Measurements from ENCODE around the gene TTN.

TTN gene

DNA sequence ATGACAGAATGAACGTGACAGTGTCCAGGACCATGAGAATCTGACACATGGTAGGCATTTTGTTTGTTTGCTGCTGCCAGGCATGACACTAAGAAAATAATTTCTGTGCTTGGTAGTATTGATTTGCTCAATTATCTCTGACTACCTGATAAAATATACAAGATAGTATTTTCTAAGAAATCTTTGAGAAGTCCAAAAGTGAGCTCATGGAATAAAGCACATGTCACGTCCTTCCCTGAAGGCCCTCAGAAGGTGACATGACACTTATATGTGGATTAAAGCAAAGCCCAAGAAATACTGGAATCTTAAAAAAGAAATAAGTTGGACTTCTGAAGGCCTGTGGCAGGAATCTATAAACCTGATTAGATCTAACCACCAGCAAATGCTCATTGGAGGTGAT, 3.8 kb upstream of the TTN start:
- Histone ChIP-seq H3K9me3 (replicated peaks; ENCODE audit: low read length) (no peaks in the 10 kb centered on the region), H3K4me3 (ENCODE audit: low read length) (no peak overlapping the region), H3K4me2 (ENCODE audit: low read length) (no peak overlapping the region), H3K4me1 (ENCODE audit: control insufficient read depth, insufficient read depth, low read length) (no peaks in the 10 kb centered on the region), H3K9ac (ENCODE audit: low read depth, low read length) (no peak overlapping the region), H3K36me3 (ENCODE audit: insufficient read depth, low read length) (no peaks in the 10 kb centered on the region), H3K27me3 (ENCODE audit: control insufficient read depth, insufficient read depth, low read length) (no peaks in the 10 kb centered on the region)

DNA sequence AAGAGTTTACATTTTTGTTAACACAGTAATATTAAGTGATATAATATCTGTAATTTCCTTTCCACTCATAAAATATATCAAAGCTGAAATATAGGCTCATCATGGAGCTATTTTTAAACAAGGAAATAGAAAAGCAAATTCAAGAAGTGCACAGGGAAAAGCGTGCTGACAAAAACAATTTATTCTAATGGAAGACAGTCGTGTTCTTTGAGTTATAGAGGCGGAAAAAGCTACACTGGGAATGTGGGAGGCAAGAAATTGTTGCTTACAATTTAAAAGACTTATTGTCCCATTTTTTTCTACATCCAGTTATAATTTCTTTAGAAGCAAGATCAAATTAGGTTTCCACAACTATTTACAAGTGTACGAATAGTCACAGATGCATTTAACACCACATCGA, 3.2 kb upstream of the TTN start:
- Histone ChIP-seq H3K36me3 (ENCODE audit: insufficient read depth, low read length) (no peaks in the 10 kb centered on the region), H3K9ac (ENCODE audit: low read depth, low read length) (no peak overlapping the region), H3K4me2 (ENCODE audit: low read length) (no peak overlapping the region), H3K27me3 (ENCODE audit: control insufficient read depth, insufficient read depth, low read length) (no peaks in the 10 kb centered on the region), H3K4me1 (ENCODE audit: control insufficient read depth, insufficient read depth, low read length) (no peaks in the 10 kb centered on the region), H3K9me3 (replicated peaks; ENCODE audit: low read length) (no peaks in the 10 kb centered on the region), H3K4me3 (ENCODE audit: low read length) (no peak overlapping the region)

DNA sequence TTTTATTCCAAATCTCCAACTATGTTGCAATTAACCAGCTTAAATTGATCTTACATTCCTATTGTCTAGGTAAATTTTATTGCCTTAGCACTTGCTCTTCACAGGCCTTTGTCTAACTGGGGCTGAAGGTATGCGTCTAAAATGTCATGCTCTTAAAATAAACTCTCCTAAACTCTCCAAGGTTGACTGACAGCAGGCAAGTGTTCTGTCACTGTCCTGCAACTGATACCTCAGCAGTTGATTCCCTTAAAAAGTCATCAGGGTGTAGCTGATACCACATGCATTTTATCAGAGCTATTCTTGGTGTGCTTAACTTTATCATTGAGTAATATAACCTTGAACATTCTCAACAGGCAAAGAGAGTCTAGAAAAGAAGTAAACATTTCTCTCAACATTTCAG, 680 bp downstream of the TTN start:
- no peaks in the 10 kb centered on the region for H3K4me1 ChIP-seq (ENCODE audit: control insufficient read depth, insufficient read depth, low read length)
- H3K4me2 ChIP-seq (ENCODE audit: low read length): no peak overlapping the region
- no peaks in the 10 kb centered on the region for H3K9me3 ChIP-seq (replicated peaks; ENCODE audit: low read length)
- H3K27me3 ChIP-seq (ENCODE audit: control insufficient read depth, insufficient read depth, low read length): no peaks in the 10 kb centered on the region
- H3K36me3 ChIP-seq (ENCODE audit: insufficient read depth, low read length): no peaks in the 10 kb centered on the region
- no peak overlapping the region for H3K4me3 ChIP-seq (ENCODE audit: low read length)
- H3K9ac ChIP-seq (ENCODE audit: low read depth, low read length): no peak overlapping the region

DNA sequence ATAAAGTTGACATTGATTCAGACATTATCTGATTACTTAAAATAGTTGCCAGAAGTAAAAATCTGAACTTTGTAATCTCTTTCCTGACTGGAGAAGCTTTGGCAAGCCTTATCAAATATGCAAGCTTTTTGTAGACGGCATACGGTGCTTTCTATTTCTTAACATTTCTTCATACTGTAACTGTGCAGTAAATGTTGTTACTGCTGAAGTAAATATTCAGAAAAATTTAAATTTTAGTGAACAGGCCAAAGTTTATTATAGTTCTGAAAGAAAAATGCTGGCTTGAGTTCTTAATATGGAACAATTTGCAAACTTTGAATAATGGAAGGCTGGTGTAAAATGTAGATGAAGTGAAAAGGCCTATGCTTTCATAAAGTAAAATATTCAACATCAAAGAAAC, 1.8 kb downstream of the TTN start:
- Histone ChIP-seq H3K4me3 (ENCODE audit: low read length) (no peak overlapping the region), H3K4me2 (ENCODE audit: low read length) (no peak overlapping the region), H3K27me3 (ENCODE audit: control insufficient read depth, insufficient read depth, low read length) (no peaks in the 10 kb centered on the region), H3K9me3 (replicated peaks; ENCODE audit: low read length) (no peaks in the 10 kb centered on the region), H3K36me3 (ENCODE audit: insufficient read depth, low read length) (no peaks in the 10 kb centered on the region), H3K9ac (ENCODE audit: low read depth, low read length) (no peak overlapping the region), H3K4me1 (ENCODE audit: control insufficient read depth, insufficient read depth, low read length) (no peaks in the 10 kb centered on the region)

DNA sequence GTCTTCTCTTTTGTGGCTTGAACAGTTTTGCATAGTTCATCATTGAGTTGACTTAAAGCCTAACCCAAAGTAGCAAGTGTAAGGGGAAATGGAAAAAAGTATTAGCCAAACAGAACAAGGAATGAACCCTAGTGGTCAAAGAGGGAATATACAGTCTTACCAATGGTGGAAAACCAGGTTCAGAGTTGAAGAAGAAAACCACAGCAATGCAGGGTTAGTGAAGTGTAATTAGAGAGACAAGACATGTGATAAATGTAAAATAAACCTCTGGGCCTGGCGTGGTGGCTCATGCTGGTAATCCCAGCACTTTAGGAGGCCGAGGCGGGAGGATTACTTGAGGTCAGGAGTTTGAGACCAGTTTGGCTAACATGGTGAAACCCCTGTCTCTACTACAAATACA, 2.4 kb downstream of the TTN start:
- H3K9me3 ChIP-seq (replicated peaks; ENCODE audit: low read length): no peaks in the 10 kb centered on the region
- H3K4me1 ChIP-seq (ENCODE audit: control insufficient read depth, insufficient read depth, low read length): no peaks in the 10 kb centered on the region

DNA sequence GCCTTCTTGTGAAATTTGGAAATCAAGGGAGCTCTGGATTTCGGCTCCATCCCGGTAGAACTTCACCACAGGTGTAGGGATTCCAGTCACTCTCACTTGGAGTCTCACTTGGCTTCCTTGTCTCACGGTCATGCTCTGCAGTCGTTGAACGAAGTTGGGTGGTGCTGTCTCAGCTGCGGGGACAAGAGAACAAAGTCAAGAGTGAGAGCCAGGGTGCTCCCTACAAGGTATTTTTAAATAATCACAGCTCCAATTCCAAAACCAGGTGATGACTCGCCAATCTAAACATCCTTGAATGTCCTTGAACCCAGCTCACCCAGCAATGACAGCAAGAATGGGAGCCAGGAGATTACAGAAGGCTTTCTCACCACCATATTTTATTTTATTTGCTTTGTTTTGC, 6.7 kb downstream of the TTN start:
- Histone ChIP-seq H3K27me3 (ENCODE audit: control insufficient read depth, insufficient read depth, low read length) (no peaks in the 10 kb centered on the region), H3K9ac (ENCODE audit: low read depth, low read length) (no peak overlapping the region), H3K4me1 (ENCODE audit: control insufficient read depth, insufficient read depth, low read length) (no peaks in the 10 kb centered on the region), H3K4me2 (ENCODE audit: low read length) (no peak overlapping the region), H3K36me3 (ENCODE audit: insufficient read depth, low read length) (no peaks in the 10 kb centered on the region), H3K4me3 (ENCODE audit: low read length) (no peak overlapping the region), H3K9me3 (replicated peaks; ENCODE audit: low read length) (no peaks in the 10 kb centered on the region)

More for the DNA sequence above, 2.4 kb downstream of the TTN start:
- Histone ChIP-seq H3K4me3 (ENCODE audit: low read length) (no peak overlapping the region), H3K27me3 (ENCODE audit: control insufficient read depth, insufficient read depth, low read length) (no peaks in the 10 kb centered on the region), H3K9ac (ENCODE audit: low read depth, low read length) (no peak overlapping the region), H3K4me2 (ENCODE audit: low read length) (no peak overlapping the region), H3K36me3 (ENCODE audit: insufficient read depth, low read length) (no peaks in the 10 kb centered on the region)

DNA sequence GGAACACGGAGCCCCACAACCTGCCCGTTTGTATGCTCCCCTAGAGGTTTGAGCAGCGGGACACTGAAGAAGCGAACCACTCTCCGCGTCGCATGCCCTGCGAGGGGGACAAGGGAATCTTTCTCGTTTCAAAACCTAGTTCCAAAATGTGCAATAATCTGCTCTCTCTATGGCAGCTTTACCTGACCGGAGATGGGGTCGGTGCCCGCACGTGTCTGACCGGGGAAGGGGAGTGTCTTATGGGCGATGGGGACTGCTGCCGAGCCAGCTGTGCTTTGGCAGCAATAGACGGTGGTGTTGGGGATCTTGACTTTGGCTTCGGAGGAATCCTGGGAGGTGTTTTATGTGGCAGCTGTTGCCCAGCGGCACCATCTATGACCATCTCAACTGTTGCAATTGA, 7.9 kb downstream of the TTN start:
- Histone ChIP-seq H3K9me3 (replicated peaks; ENCODE audit: low read length) (no peaks in the 10 kb centered on the region), H3K9ac (ENCODE audit: low read depth, low read length) (no peak overlapping the region), H3K4me3 (ENCODE audit: low read length) (no peak overlapping the region), H3K4me1 (ENCODE audit: control insufficient read depth, insufficient read depth, low read length) (no peaks in the 10 kb centered on the region), H3K4me2 (ENCODE audit: low read length) (no peak overlapping the region), H3K36me3 (ENCODE audit: insufficient read depth, low read length) (no peaks in the 10 kb centered on the region), H3K27me3 (ENCODE audit: control insufficient read depth, insufficient read depth, low read length) (no peaks in the 10 kb centered on the region)

DNA sequence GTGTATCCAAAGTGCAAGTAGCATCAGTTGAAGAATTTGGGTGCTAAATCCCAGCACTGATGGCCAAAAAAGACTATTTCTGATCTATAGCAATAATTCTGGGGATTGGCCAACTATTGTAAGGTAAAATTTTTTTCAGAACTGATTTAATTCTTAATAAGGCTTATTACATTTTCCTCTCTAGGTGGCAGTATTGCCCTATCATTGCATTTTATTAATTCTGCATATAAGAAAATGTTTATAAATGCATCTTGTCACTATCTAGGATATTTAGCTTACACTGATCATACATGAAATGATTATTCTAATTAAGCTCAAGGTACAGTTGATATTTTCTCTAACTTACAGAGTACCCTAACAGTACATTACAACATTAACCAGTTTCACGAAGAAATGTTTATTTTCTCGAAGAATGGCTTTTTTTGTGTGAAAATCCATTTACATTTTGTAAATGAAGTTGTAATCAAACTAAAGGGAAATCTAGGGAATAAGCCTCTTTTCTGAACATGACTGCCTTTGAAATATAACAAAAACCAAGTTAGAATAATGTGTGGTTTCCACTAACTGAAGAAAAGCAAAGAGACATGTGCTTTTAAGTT, 11.0 kb downstream of the TTN start:
- Histone ChIP-seq H3K4me2 (ENCODE audit: low read length) (no peak overlapping the region), H3K4me3 (ENCODE audit: low read length) (no peak overlapping the region), H3K36me3 (ENCODE audit: insufficient read depth, low read length) (no peaks in the 10 kb centered on the region), H3K9ac (ENCODE audit: low read depth, low read length) (no peak overlapping the region), H3K4me1 (ENCODE audit: control insufficient read depth, insufficient read depth, low read length) (no peaks in the 10 kb centered on the region), H3K9me3 (replicated peaks; ENCODE audit: low read length) (no peaks in the 10 kb centered on the region), H3K27me3 (ENCODE audit: control insufficient read depth, insufficient read depth, low read length) (no peaks in the 10 kb centered on the region)

DNA sequence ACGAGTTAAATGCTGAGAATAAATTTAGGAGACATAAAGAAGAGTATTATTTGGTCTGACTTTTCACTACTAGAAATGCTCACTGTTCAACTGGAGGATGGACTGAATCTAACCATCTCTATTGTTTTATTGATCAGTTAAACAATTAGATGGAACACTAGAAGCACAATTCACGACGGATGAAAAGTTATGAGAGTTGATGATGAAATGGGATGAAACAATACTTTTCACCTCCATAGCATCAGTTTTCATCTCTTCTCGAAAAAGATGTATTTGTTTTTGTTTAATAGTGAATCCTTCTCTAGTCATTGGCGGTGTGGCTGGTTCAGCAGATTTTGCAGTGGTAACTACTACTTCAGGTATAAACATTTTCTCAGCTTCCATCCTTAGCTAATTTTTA, 19.3 kb downstream of the TTN start:
- H3K9ac ChIP-seq (ENCODE audit: low read depth, low read length): no peak overlapping the region
- no peak overlapping the region for H3K4me2 ChIP-seq (ENCODE audit: low read length)
- H3K27me3 ChIP-seq (ENCODE audit: control insufficient read depth, insufficient read depth, low read length): no peaks in the 10 kb centered on the region
- no peaks in the 10 kb centered on the region for H3K36me3 ChIP-seq (ENCODE audit: insufficient read depth, low read length)
- no peaks in the 10 kb centered on the region for H3K4me1 ChIP-seq (ENCODE audit: control insufficient read depth, insufficient read depth, low read length)
- H3K9me3 ChIP-seq (replicated peaks; ENCODE audit: low read length): no peaks in the 10 kb centered on the region
- H3K4me3 ChIP-seq (ENCODE audit: low read length): no peak overlapping the region

DNA sequence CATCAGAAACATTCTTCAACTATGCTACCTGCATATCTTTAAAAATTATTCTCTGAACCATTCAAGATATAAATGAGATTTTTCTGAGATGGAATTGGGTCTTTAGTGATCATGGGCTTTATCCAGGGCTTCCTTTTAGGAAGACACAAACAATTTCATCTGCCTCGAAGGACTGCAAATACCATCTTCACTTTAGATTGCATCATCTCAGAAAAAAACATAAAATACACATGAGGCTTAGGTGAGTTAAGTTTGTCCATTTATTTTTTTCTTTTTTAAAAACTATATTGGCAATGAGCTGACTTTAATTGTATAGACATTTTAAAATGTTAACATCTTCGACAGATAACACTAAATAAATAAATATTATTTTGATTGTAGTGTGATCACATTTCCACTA, 20.1 kb downstream of the TTN start:
- no peak overlapping the region for H3K4me3 ChIP-seq (ENCODE audit: low read length)
- no peaks in the 10 kb centered on the region for H3K9me3 ChIP-seq (replicated peaks; ENCODE audit: low read length)
- no peaks in the 10 kb centered on the region for H3K4me1 ChIP-seq (ENCODE audit: control insufficient read depth, insufficient read depth, low read length)
- no peaks in the 10 kb centered on the region for H3K36me3 ChIP-seq (ENCODE audit: insufficient read depth, low read length)
- H3K9ac ChIP-seq (ENCODE audit: low read depth, low read length): no peak overlapping the region
- H3K27me3 ChIP-seq (ENCODE audit: control insufficient read depth, insufficient read depth, low read length): no peaks in the 10 kb centered on the region
- no peak overlapping the region for H3K4me2 ChIP-seq (ENCODE audit: low read length)

DNA sequence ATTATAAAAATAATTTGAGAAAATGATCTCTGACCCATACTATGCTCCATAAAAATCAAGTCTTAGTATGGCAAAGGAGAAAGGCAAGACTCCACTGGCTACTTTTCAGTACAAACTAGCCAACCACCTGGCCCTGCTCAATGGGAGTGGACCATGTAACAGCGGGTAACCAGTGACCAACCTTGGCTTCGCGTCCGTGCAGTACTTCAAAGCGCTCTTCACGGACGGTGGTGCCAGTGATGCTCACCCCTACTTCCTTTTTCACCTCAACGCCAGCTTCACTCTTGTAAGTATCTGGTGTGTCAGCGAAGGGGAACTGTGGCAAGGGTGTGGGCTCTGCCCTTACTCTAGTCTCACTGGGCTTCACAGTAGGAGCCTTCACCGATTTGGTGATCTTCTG, 23.3 kb downstream of the TTN start:
- Histone ChIP-seq H3K36me3 (ENCODE audit: insufficient read depth, low read length) (no peaks in the 10 kb centered on the region), H3K9ac (ENCODE audit: low read depth, low read length) (no peak overlapping the region), H3K4me2 (ENCODE audit: low read length) (no peak overlapping the region), H3K9me3 (replicated peaks; ENCODE audit: low read length) (no peaks in the 10 kb centered on the region), H3K27me3 (ENCODE audit: control insufficient read depth, insufficient read depth, low read length) (no peaks in the 10 kb centered on the region), H3K4me1 (ENCODE audit: control insufficient read depth, insufficient read depth, low read length) (no peaks in the 10 kb centered on the region), H3K4me3 (ENCODE audit: low read length) (no peak overlapping the region)

DNA sequence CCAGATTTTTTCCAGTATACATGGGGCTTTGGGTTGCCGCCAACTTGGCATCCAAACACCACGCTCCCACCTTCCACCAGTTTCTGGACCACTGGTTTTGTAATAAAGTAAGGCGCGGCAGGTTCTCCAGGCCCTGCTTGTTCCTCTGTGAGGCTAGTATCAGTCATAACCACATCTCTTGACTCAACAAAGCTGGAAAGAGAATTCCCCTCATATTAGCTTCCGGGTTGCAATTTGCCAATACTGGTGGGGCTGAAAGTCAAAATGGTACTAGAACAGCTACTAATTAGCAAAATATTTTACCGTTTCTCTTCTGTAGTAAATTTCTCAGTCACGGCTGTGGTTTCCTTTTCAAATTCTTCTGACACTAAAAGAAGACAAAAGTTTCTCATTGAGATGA, 25.0 kb downstream of the TTN start:
- H3K4me3 ChIP-seq (ENCODE audit: low read length): no peak overlapping the region

More for the DNA sequence above, 25.0 kb downstream of the TTN start:
- H3K4me2 ChIP-seq (ENCODE audit: low read length): no peak overlapping the region
- no peak overlapping the region for H3K9ac ChIP-seq (ENCODE audit: low read depth, low read length)
- no peaks in the 10 kb centered on the region for H3K36me3 ChIP-seq (ENCODE audit: insufficient read depth, low read length)
- no peaks in the 10 kb centered on the region for H3K9me3 ChIP-seq (replicated peaks; ENCODE audit: low read length)
- H3K4me1 ChIP-seq (ENCODE audit: control insufficient read depth, insufficient read depth, low read length): no peaks in the 10 kb centered on the region
- no peaks in the 10 kb centered on the region for H3K27me3 ChIP-seq (ENCODE audit: control insufficient read depth, insufficient read depth, low read length)
